Ramos (cell line): ENCODE measurements around the gene TNFRSF6B.

Source experiments
- in situ Hi-C: fragments of 300-500 bp; cut with MboI; formaldehyde crosslinking; loops from one replicate; pipeline ENCODE4 v1.14.3; 2022; ENCODE audit warnings: low sequenced_read_pairs; ENCODE audit not compliant: unreplicated experiment

TNFRSF6B gene

GRCh38 chr20:63694584-63695423 is 1.6 kb upstream of the TNFRSF6B start:
- in situ Hi-C loops, result no loop called here

GRCh38 chr20:63695424-63696305 is 787 bp upstream of the TNFRSF6B start:
- in situ Hi-C loops, result no loop called here

GRCh38 chr20:63696306-63696627 is 185 bp upstream of the TNFRSF6B start:
- in situ Hi-C loops, result no loop called here

GRCh38 chr20:63697357-63697867 is 960 bp downstream of the TNFRSF6B start:
- in situ Hi-C loops, result no loop called here

- in situ Hi-C loops, result no loop called here
Observed at GRCh38 chr20:63697868-63698545, 1.6 kb downstream of the TNFRSF6B start.

- in situ Hi-C loops, result no loop called here
Observed at GRCh38 chr20:63698739-63699465, 2.5 kb downstream of the TNFRSF6B start.

- in situ Hi-C loops, result loop anchor here (10.0 kb wide), 1 partner anchor 155 kb away; no protein-coding TSS in a partner anchor
Observed at GRCh38 chr20:63699466-63700198, 3.2 kb downstream of the TNFRSF6B start.

- in situ Hi-C loops, result loop anchor here (10.0 kb wide), 1 partner anchor 154 kb away; no protein-coding TSS in a partner anchor
Observed at GRCh38 chr20:63700199-63701050, 4.0 kb downstream of the TNFRSF6B start.

GRCh38 chr20:63701051-63701328 is 4.5 kb downstream of the TNFRSF6B start:
- in situ Hi-C loops, result loop anchor here (10.0 kb wide), 1 partner anchor 154 kb away; no protein-coding TSS in a partner anchor

GRCh38 chr20:63701329-63702035 is 5.0 kb downstream of the TNFRSF6B start:
- in situ Hi-C loops, result loop anchor here (10.0 kb wide), 1 partner anchor 153 kb away; no protein-coding TSS in a partner anchor

GRCh38 chr20:63702036-63702665 is 5.7 kb downstream of the TNFRSF6B start:
- in situ Hi-C loops, result loop anchor here (10.0 kb wide), 1 partner anchor 153 kb away; no protein-coding TSS in a partner anchor

- in situ Hi-C loops, result loop anchor here (10.0 kb wide), 1 partner anchor 152 kb away; no protein-coding TSS in a partner anchor
Observed at GRCh38 chr20:63702751-63703470, 6.5 kb downstream of the TNFRSF6B start.

GRCh38 chr20:63703471-63703975 is 7.1 kb downstream of the TNFRSF6B start:
- in situ Hi-C loops, result loop anchor here (10.0 kb wide), 1 partner anchor 151 kb away; no protein-coding TSS in a partner anchor

GRCh38 chr20:63703976-63704748 is 7.7 kb downstream of the TNFRSF6B start:
- in situ Hi-C loops, result loop anchor here (10.0 kb wide), 1 partner anchor 151 kb away; no protein-coding TSS in a partner anchor

GRCh38 chr20:63704749-63705117 is 8.3 kb downstream of the TNFRSF6B start:
- in situ Hi-C loops, result loop anchor here (10.0 kb wide), 1 partner anchor 150 kb away; no protein-coding TSS in a partner anchor
